Endodermal cell (in vitro differentiated cells): ENCODE measurements around the gene PIN1. TPM values are rescaled to one million over a fixed set of nuclear protein-coding genes. Genes with fewer than 3 reads are reported as not detected.

Experiments used
- DNase-seq: peaks from one replicate; pipeline ENCODE4 v3.0.0-alpha.2; 2017
- H3K27ac ChIP-seq: 2 replicates; pipeline ENCODE4 v1.5.1; 2013; ENCODE audit warnings: mild to moderate bottlenecking, low read depth, low read length, moderate library complexity
- H3K27me3 ChIP-seq: 2 replicates; pipeline ENCODE4 v1.6.1; 2013; ENCODE audit warnings: mild to moderate bottlenecking, low read length, moderate library complexity; ENCODE audit not compliant: insufficient read depth, control insufficient read depth, poor library complexity, severe bottlenecking
- H3K36me3 ChIP-seq: 2 replicates; pipeline ENCODE4 v1.7.0; 2013; ENCODE audit warnings: mild to moderate bottlenecking, low read length, moderate library complexity; ENCODE audit not compliant: control insufficient read depth, insufficient read depth
- H3K4me1 ChIP-seq: one replicate; pipeline ENCODE4 v1.7.0; 2013; ENCODE audit warnings: low read length; ENCODE audit not compliant: control insufficient read depth, insufficient read depth
- H3K4me3 ChIP-seq: 2 replicates; pipeline ENCODE4 v1.5.1; 2013; ENCODE audit warnings: mild to moderate bottlenecking, low read length, moderate library complexity
- H3K9ac ChIP-seq: 2 replicates; pipeline ENCODE4 v1.6.1; 2013; ENCODE audit warnings: mild to moderate bottlenecking, low read length, moderate library complexity; ENCODE audit not compliant: poor library complexity, severe bottlenecking; ENCODE audit errors: extremely low read depth
- H3K9me3 ChIP-seq: 2 replicates; pipeline ENCODE4 v1.6.1; 2013; ENCODE audit warnings: mild to moderate bottlenecking, low read length, moderate library complexity; ENCODE audit not compliant: control insufficient read depth
- H3K27ac Mint-ChIP-seq: 2 replicates; pipeline ENCODE4 v1.8.0; 2020; ENCODE audit warnings: mixed read lengths
- H3K27me3 Mint-ChIP-seq: 2 replicates; pipeline ENCODE4 v1.8.0; 2021; ENCODE audit warnings: mild to moderate bottlenecking, mixed read lengths; ENCODE audit not compliant: insufficient read depth
- H3K36me3 Mint-ChIP-seq: 2 replicates; pipeline ENCODE4 v1.8.0; 2020; ENCODE audit warnings: low read depth, mixed read lengths
- H3K4me1 Mint-ChIP-seq: 2 replicates; pipeline ENCODE4 v1.8.0; 2020; ENCODE audit warnings: mixed read lengths
- H3K4me3 Mint-ChIP-seq: 2 replicates; pipeline ENCODE4 v1.8.0; 2020; ENCODE audit warnings: mild to moderate bottlenecking, moderate library complexity, mixed read lengths
- H3K9me3 Mint-ChIP-seq: 2 replicates; pipeline ENCODE4 v1.8.0; 2020; ENCODE audit warnings: mild to moderate bottlenecking, mixed read lengths
- WGBS, 2 experiments: methylation state at CpG; one replicate each; pipeline versions ENCODE4 v1.1.5 to v1.1.7; 2013; ENCODE audit warnings: missing lambda C conversion rate in 2 of 2, mixed read lengths in 1 of 2; ENCODE audit not compliant: insufficient coverage in 1 of 2, insufficient read length in 1 of 2; 5-methylcytosine and 5-hydroxymethylcytosine counted together
- total RNA-seq, 2 donors: library from RNA; stranded (reverse); fragmentation: NEBNext Ultra II Directional in 1 of 2; extraction: Animal tissue kit (Norgen Biotek cat#: 25700) in 1 of 2; gene quantifications; 2 replicates in 1 of 2; 3 replicates in 1 of 2; pipeline ENCODE4 v1.2.1, GENCODE V29; 2021
- TF ChIP-seq, protein P1 (sequence below): fragments of 200-600 bp; sonication (generic); conservative IDR thresholded peaks from 2 replicates; pipeline ENCODE4 v1.5.0; 2021; ENCODE audit warnings: antibody characterized with exemption, mild to moderate bottlenecking

Gene PIN1
- total RNA-seq, 2 donors from 2014 or later, result 92.4 to 101 TPM

DNA sequence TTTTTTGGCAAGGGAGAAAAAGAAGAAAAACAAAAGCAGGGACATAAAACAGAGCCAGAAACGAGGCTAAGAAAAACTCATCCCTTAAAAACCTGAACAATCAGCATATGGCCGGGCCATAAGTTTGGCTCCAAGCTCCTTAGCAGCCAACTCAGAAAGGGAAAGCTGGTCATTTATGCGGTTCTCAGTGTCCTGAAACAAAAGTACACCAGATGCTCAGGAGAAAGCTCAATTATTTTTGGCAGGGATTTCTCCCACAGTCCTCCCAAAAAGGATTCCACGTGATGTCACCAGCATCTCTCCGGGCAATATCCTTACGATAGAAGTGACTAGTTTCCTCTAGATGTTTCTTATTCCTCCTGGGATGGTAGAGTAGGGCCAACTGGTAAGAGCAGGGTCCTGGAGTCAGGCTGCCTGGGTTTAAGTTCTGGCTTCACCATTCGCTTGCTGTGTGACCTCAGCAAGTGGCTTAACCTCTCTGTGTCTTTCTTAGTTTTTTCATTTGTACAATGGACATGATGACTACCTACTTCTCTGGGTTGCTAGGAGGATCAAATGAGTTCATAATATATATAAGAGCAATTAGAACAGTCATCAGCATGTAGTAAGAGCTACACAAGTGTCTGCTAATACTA is 34.0 kb downstream of the PIN1 start:
- Histone ChIP-seq H3K36me3 (no peaks in the 10 kb centered on the region), H3K4me3 (no peak overlapping the region), H3K9ac (no peak overlapping the region), H3K9me3 (no peaks in the 10 kb centered on the region), H3K27me3 (no peaks in the 10 kb centered on the region), H3K4me1 (peaks cover 4% of the 10 kb centered on the region), H3K27ac (no peak overlapping the region)
- Mint-ChIP-seq H3K27me3 (no peaks in the 10 kb centered on the region), H3K4me3 (no peak overlapping the region), H3K27ac (no peak overlapping the region), H3K36me3 (no peaks in the 10 kb centered on the region), H3K4me1 (peaks cover 14% of the 10 kb centered on the region), H3K9me3 (no peaks in the 10 kb centered on the region)
- 92 to 93% methylated on average over 5 to 7 of the region's 7 CpGs for WGBS, 2 experiments
- DNase-seq, result no peak
- TF ChIP-seq, protein P1, sequence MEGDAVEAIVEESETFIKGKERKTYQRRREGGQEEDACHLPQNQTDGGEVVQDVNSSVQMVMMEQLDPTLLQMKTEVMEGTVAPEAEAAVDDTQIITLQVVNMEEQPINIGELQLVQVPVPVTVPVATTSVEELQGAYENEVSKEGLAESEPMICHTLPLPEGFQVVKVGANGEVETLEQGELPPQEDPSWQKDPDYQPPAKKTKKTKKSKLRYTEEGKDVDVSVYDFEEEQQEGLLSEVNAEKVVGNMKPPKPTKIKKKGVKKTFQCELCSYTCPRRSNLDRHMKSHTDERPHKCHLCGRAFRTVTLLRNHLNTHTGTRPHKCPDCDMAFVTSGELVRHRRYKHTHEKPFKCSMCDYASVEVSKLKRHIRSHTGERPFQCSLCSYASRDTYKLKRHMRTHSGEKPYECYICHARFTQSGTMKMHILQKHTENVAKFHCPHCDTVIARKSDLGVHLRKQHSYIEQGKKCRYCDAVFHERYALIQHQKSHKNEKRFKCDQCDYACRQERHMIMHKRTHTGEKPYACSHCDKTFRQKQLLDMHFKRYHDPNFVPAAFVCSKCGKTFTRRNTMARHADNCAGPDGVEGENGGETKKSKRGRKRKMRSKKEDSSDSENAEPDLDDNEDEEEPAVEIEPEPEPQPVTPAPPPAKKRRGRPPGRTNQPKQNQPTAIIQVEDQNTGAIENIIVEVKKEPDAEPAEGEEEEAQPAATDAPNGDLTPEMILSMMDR, result no peak

DNA sequence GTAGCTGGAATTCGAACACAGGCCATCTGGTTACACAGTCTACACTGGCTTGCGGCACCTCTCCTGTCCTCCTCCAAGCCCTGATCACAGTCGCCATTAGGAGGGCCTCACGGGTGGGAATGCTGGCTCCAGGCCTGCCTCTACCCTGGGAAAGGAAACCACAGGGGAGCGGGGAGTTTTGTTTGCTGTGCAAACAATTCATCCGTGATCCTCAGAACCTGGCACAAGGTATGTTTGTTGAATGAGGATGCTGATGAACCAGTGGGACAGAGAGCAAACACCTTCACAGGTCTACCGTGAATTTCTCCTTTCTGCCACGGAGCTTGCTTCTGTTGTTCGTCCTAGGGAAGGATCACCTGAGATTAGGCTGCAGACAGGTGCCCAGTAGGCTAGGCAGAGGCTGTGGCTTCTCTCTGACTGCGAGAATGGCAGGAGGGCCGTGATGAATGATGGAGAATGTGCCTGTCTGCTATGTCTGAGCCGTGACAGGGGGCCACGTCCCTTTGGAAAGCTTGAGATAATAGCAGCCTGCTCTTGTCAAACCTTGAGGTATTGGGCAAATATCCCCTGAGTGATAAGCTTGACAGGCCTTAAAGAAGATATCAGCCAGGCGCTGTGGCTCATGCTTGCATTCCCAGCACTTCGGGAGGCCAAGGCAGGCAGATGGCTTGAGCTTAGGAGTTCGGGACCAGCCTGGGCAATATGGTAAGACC is 36.7 kb downstream of the PIN1 start:
- Mint-ChIP-seq H3K27ac (peak overlapping the region; percentile 92), H3K36me3 (no peaks in the 10 kb centered on the region), H3K4me1 (peaks cover 15% of the 10 kb centered on the region), H3K9me3 (no peaks in the 10 kb centered on the region), H3K4me3 (no peak overlapping the region), H3K27me3 (no peaks in the 10 kb centered on the region)
- Histone ChIP-seq H3K27ac (peak overlapping the region; percentile 34), H3K9me3 (no peaks in the 10 kb centered on the region), H3K4me1 (peaks cover 4% of the 10 kb centered on the region), H3K27me3 (no peaks in the 10 kb centered on the region), H3K4me3 (no peak overlapping the region), H3K36me3 (no peaks in the 10 kb centered on the region), H3K9ac (peak overlapping the region; percentile 45)
- TF ChIP-seq, protein P1, result no peak
- DNase-seq, result peak; percentile 70
- whole genome bisulfite sequencing, 2 experiments, result 69 to 75% methylated on average over 15 to 16 of the region's 16 CpGs

DNA sequence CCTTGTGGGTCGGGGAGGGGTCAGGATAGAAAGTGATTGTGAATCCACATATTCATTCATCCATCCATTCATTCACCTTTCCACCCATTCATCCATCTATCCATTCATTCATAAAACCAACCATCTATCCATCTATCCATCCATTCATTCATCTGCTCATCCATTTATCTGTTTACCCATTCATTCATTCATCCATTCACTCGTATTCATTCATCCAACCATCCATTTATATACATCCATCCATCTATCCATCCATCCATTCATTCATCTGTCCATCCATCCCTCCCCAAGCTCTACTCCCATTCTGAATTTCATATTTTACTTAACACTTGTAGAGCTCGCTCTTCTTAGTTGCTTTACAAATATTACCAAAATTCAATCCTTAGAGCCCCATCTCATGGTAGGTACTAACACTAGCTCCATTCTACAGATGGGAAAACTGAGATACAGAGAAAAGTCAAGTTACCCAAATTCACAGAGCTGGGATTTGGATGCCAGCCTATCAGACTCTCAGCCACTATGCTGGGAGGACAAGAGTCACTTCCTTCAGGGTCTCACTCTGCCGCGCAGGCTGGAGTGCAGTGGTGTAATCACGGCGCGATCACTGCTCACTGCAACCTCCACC is 37.6 kb downstream of the PIN1 start:
- Mint-ChIP-seq H3K4me1 (peaks cover 15% of the 10 kb centered on the region), H3K36me3 (no peaks in the 10 kb centered on the region), H3K27ac (peak overlapping the region; percentile 22), H3K4me3 (no peak overlapping the region), H3K27me3 (no peaks in the 10 kb centered on the region), H3K9me3 (no peaks in the 10 kb centered on the region)
- H3K9ac ChIP-seq, result no peak overlapping the region
- H3K27ac ChIP-seq, result no peak overlapping the region
- H3K4me3 ChIP-seq, result no peak overlapping the region
- H3K4me1 ChIP-seq, result peaks cover 4% of the 10 kb centered on the region
- H3K9me3 ChIP-seq, result no peaks in the 10 kb centered on the region
- TF ChIP-seq, protein P1, result no peak
- no peak for DNase-seq
- no peaks in the 10 kb centered on the region for H3K27me3 ChIP-seq
- 96 to 98% methylated on average over 6 to 8 of the region's 8 CpGs for WGBS, 2 experiments
- H3K36me3 ChIP-seq, result no peaks in the 10 kb centered on the region
